PC-9 (cell line): Measurements from ENCODE around the gene KLF2. TPM values are rescaled to one million over a fixed set of nuclear protein-coding genes. Genes with fewer than 3 reads are reported as not detected.

Experiments
- BruUV-seq: library from RNA; stranded (reverse); fragments of 400-500 nt; replicated peaks from 2 replicates; lab custom pipeline; 2021; lab: Mats Ljungman, UMichigan
- CTCF ChIA-PET: fragments of 300-600 bp; sonication (Branson Sonifier 250); formaldehyde crosslinking; loops from one replicate; lab custom pipeline; 2022; ENCODE audit warnings: antibody characterized with exemption; lab: Charles Lee
- POLR2A ChIA-PET: fragments of 300-600 bp; sonication (Branson Sonifier 250); formaldehyde crosslinking; loops from one replicate; lab custom pipeline; 2022; ENCODE audit warnings: antibody characterized with exemption; ENCODE audit not compliant: unreplicated experiment; lab: Charles Lee
- DNase-seq, 2 experiments: peaks; one replicate each; pipeline versions ENCODE4 v3.0.0 to v3.0.0-alpha.2; 2015 to 2022; ENCODE audit warnings: mixed read lengths in 1 of 2
- H2AFZ ChIP-seq: fragments of 200-600 bp; sonication (generic); 2 replicates; pipeline ENCODE4 v1.8.1; 2017; ENCODE audit warnings: antibody characterized with exemption
- H3F3A ChIP-seq: fragments of 200-600 bp; sonication (generic); 2 replicates; pipeline ENCODE4 v1.8.1; 2017; ENCODE audit warnings: antibody characterized with exemption, mild to moderate bottlenecking, low read depth; ENCODE audit not compliant: insufficient read depth
- H3K27ac ChIP-seq: fragments of 200-600 bp; sonication (generic); 2 replicates; pipeline ENCODE4 v1.6.1; 2016; ENCODE audit warnings: mixed run types
- H3K27me3 ChIP-seq: fragments of 200-600 bp; sonication (generic); 2 replicates; pipeline ENCODE4 v1.6.1; 2016; ENCODE audit warnings: low read depth, mixed run types; ENCODE audit not compliant: insufficient read depth
- H3K36me3 ChIP-seq: fragments of 200-600 bp; sonication (generic); 2 replicates; pipeline ENCODE4 v1.6.1; 2016; ENCODE audit warnings: low read depth, mixed run types
- H3K4me1 ChIP-seq: fragments of 200-600 bp; sonication (generic); replicated peaks from 2 replicates; pipeline ENCODE4 v1.6.1; 2016; ENCODE audit warnings: mixed run types; ENCODE audit not compliant: insufficient read depth
- H3K4me2 ChIP-seq: fragments of 200-600 bp; sonication (generic); 2 replicates; pipeline ENCODE4 v1.6.1; 2017; ENCODE audit warnings: mixed run types
- H3K4me3 ChIP-seq: fragments of 200-600 bp; sonication (generic); 2 replicates; pipeline ENCODE4 v1.6.1; 2016; ENCODE audit warnings: mixed run types
- H3K79me2 ChIP-seq: fragments of 200-600 bp; sonication (generic); 2 replicates; pipeline ENCODE4 v1.6.1; 2017; ENCODE audit warnings: low read depth, mixed run types
- H3K9me2 ChIP-seq: fragments of 200-600 bp; sonication (generic); 2 replicates; pipeline ENCODE4 v1.8.1; 2017; ENCODE audit warnings: mild to moderate bottlenecking; ENCODE audit not compliant: insufficient read depth
- H3K9me3 ChIP-seq: fragments of 200-600 bp; sonication (generic); 2 replicates; pipeline ENCODE4 v1.8.1; 2016; ENCODE audit warnings: low read depth; ENCODE audit not compliant: insufficient read depth
- H4K20me1 ChIP-seq: fragments of 200-600 bp; sonication (generic); 2 replicates; pipeline ENCODE4 v1.8.1; 2017; ENCODE audit not compliant: insufficient read depth
- EZH2 ChIP-seq: fragments of 200-600 bp; sonication (generic); IDR thresholded peaks from 2 replicates; pipeline ENCODE4 v1.8.0; 2017; ENCODE audit warnings: antibody characterized with exemption, low read depth
- intact Hi-C: fragments of 100-400 bp; cut with micrococcal nuclease; formaldehyde crosslinking; loops from one replicate; pipeline ENCODE4 v1.10.0; 2022; ENCODE audit not compliant: unreplicated experiment
- total RNA-seq: library from RNA; stranded (reverse); gene quantifications from 2 replicates; pipeline ENCODE4 v1.2.3, GENCODE V29; 2021
- TF ChIP-seq, protein P1 (sequence below): fragments of 200-600 bp; sonication (generic); conservative IDR thresholded peaks from 2 replicates; pipeline ENCODE4 v1.6.1; 2017; ENCODE audit warnings: mixed run types, antibody characterized with exemption, mild to moderate bottlenecking, moderate library complexity

The KLF2 gene
- total RNA-seq, 1 experiment from 2014 or later, result 1.6 TPM

DNA sequence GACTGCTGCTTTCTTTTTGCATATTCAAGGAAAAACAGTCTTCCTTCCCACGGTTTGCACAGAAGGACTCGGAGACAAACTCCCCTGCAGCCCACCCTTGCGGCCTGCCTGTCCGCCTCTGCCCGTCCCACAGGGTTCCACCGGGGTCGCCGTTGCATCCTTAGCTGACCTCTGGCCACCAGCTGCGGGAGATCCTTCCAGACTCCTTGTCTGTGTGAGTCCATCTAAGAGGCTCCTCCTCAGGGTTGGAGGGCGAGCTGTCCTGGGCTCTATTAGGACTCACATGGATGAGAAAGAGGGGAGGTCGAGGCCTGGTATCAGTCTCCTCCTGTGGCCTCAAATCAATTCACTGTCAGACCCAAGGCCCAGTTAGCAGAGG lies 39.2 kb downstream of the KLF2 start:
- no peak for TF ChIP-seq EZH2
- TF ChIP-seq, protein P1, sequence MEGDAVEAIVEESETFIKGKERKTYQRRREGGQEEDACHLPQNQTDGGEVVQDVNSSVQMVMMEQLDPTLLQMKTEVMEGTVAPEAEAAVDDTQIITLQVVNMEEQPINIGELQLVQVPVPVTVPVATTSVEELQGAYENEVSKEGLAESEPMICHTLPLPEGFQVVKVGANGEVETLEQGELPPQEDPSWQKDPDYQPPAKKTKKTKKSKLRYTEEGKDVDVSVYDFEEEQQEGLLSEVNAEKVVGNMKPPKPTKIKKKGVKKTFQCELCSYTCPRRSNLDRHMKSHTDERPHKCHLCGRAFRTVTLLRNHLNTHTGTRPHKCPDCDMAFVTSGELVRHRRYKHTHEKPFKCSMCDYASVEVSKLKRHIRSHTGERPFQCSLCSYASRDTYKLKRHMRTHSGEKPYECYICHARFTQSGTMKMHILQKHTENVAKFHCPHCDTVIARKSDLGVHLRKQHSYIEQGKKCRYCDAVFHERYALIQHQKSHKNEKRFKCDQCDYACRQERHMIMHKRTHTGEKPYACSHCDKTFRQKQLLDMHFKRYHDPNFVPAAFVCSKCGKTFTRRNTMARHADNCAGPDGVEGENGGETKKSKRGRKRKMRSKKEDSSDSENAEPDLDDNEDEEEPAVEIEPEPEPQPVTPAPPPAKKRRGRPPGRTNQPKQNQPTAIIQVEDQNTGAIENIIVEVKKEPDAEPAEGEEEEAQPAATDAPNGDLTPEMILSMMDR, result no peak
- Histone ChIP-seq H3K27me3 (no peaks in the 10 kb centered on the region), H3K27ac (no peak overlapping the region), H3K36me3 (no peaks in the 10 kb centered on the region), H3K4me2 (no peak overlapping the region), H3K9me2 (no peaks in the 10 kb centered on the region), H3K4me1 (no peaks in the 10 kb centered on the region), H3K9me3 (no peaks in the 10 kb centered on the region), H2AFZ (no peak overlapping the region), H3F3A (0 out of 2 replicates have a peak, but pooled peaks cover 5% of the 10 kb centered on the region), H3K4me3 (no peak overlapping the region), H4K20me1 (no peaks in the 10 kb centered on the region), H3K79me2 (no peaks in the 10 kb centered on the region)
- no TSS peak for BruUV-seq
- intact Hi-C loops, result no loop called here
- POLR2A ChIA-PET, result no interaction called here
- CTCF ChIA-PET, result no interaction called here
- DNase-seq, result no peak

DNA sequence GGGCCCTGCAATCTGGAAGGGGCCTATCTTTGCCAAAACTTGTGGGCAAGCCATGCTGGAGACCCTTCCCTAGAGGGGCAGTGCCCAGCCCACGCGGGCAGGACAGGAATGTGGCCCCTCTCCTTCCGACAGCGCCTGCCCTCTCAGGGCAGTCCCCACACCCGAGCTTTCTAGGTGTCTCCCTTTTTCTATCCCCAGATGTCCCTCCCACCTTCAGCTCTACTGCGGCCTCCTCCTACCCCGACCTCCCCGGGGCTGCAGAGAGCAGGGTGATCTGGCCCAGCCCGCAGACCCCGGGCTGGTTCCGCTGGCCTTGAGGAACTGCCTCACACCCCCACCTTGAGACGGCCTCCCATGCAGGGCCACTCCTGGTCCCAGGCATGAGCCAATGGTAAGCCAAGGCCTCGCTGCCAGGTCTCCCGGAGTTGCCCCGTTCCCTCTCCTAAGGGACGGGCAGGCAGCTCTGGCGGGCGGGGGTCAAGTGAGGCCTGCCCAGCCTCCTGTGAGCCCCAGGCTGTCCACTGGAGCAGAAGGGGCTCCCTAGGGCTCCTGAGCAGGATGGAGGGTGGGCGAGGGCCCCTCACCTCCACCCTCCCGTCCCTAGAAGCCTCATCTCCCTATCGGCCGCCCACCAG lies 39.7 kb downstream of the KLF2 start:
- H3K4me2 ChIP-seq, result no peak overlapping the region
- no peak for TF ChIP-seq EZH2
- TF ChIP-seq, protein P1, result no peak
- ChIA-PET POLR2A (no interaction called here), CTCF (no interaction called here)
- H3K27ac ChIP-seq, result no peak overlapping the region
- no peaks in the 10 kb centered on the region for H3K4me1 ChIP-seq
- no TSS peak for BruUV-seq
- no peak for DNase-seq
- H3K27me3 ChIP-seq, result no peaks in the 10 kb centered on the region
- no peaks in the 10 kb centered on the region for H3K9me3 ChIP-seq
- H3F3A ChIP-seq, result 0 out of 2 replicates have a peak, but pooled peaks cover 5% of the 10 kb centered on the region
- H2AFZ ChIP-seq, result no peak overlapping the region
- intact Hi-C loops, result no loop called here
- H3K4me3 ChIP-seq, result no peak overlapping the region
- no peaks in the 10 kb centered on the region for H3K9me2 ChIP-seq
- H3K36me3 ChIP-seq, result no peaks in the 10 kb centered on the region
- H4K20me1 ChIP-seq, result no peaks in the 10 kb centered on the region
- H3K79me2 ChIP-seq, result no peaks in the 10 kb centered on the region

GRCh38 chr19:16365300-16365996 lies 40.8 kb downstream of the KLF2 start:
- BruUV-seq, result no TSS peak
- POLR2A ChIA-PET, result no interaction called here

More at GRCh38 chr19:16365300-16365996, 40.8 kb downstream of the KLF2 start:
- Histone ChIP-seq H3K79me2 (no peaks in the 10 kb centered on the region), H3K9me3 (no peaks in the 10 kb centered on the region), H2AFZ (no peak overlapping the region), H3F3A (0 out of 2 replicates have a peak, but pooled peaks cover 5% of the 10 kb centered on the region), H3K4me3 (no peak overlapping the region), H4K20me1 (no peaks in the 10 kb centered on the region), H3K4me1 (no peaks in the 10 kb centered on the region), H3K4me2 (no peak overlapping the region), H3K9me2 (no peaks in the 10 kb centered on the region), H3K27me3 (no peaks in the 10 kb centered on the region), H3K36me3 (no peaks in the 10 kb centered on the region), H3K27ac (no peak overlapping the region)
- no peak for TF ChIP-seq EZH2
- TF ChIP-seq, protein P1, result no peak
- intact Hi-C loops, result no loop called here
- CTCF ChIA-PET, result no interaction called here
- no peak for DNase-seq
